ENCODE data around the gene ARHGAP6. TPM values are rescaled to one million over a fixed set of nuclear protein-coding genes. Genes with fewer than 3 reads are reported as not detected.
A peak's percentile ranks its signal among the peaks of the same experiment; 100 is the strongest.

ARHGAP6 gene
- total RNA-seq, 1 experiment from 2014 or later: 0.10 TPM

- H3K9me3 ChIP-seq (ENCODE audit: control insufficient read depth in 1 of 2, insufficient read depth in 1 of 2, low read depth in 1 of 2, low read length in 2 of 2): no peaks in the 10 kb centered on the region
- POLR2A ChIA-PET: no interaction called here
- H3K36me3 ChIP-seq (ENCODE audit: control insufficient read depth in 1 of 2, insufficient read depth in 2 of 2, low read length in 2 of 2): no peaks in the 10 kb centered on the region
- no peaks in the 10 kb centered on the region; a peak in 1 of 4 replicates for H3K4me1 ChIP-seq (ENCODE audit: control insufficient read depth in 1 of 2, insufficient read depth in 2 of 2, low read length in 2 of 2)
- no peak overlapping the region for H3K9ac ChIP-seq (ENCODE audit: low read length)
- H3K27ac ChIP-seq (ENCODE audit: low read depth, low read length): no peak overlapping the region
- no TSS peak for BruUV-seq (replicated peaks)
- CTCF ChIA-PET: no interaction called here
- TF ChIP-seq EZH2phosphoT487 (IDR thresholded peaks at IDR 0.05; ENCODE audit: borderline replicate concordance) (no peak), ZBTB33 (IDR thresholded peaks at IDR 0.05; ENCODE audit: extremely low read depth, insufficient replicate concordance, low read length) (no peak), SRF (IDR thresholded peaks at IDR 0.05; ENCODE audit: low read depth) (no peak)
- RAD21 ChIA-PET (ENCODE audit: low non-redundant PET in 1 of 2, low total read pairs in 2 of 2, uncharacterized antibody in 2 of 2, unreplicated experiment in 2 of 2): no interaction called here
- no peaks in the 10 kb centered on the region for H4K20me1 ChIP-seq (ENCODE audit: insufficient read depth)
- H3K27me3 ChIP-seq (ENCODE audit: insufficient read depth, low read length): no peaks in the 10 kb centered on the region
- no peaks in the 10 kb centered on the region for H3K9me2 ChIP-seq (ENCODE audit: insufficient read depth)
- intact Hi-C loops (cut with micrococcal nuclease): no loop called here
- DNase-seq (ENCODE audit: low read depth, low spot score) (no peak), ATAC-seq (no peak)
- no peak overlapping the region for H3K4me3 ChIP-seq (replicated peaks in 1 of 2; ENCODE audit: low read depth in 1 of 2, low read length in 2 of 2)
- H3K4me2 ChIP-seq (ENCODE audit: low read length): no peak overlapping the region
- H2AFZ ChIP-seq (ENCODE audit: low read depth, low read length, poor library complexity, severe bottlenecking): no peak overlapping the region
- H3K79me2 ChIP-seq (ENCODE audit: insufficient read depth, low read length): no peaks in the 10 kb centered on the region
These were observed 103.2 kb downstream of the ARHGAP6 start for GRCh38 chrX:11562570-11562969.

GRCh38 chrX:11558972-11559371 is 106.7 kb downstream of the ARHGAP6 start:
- BruUV-seq (replicated peaks): no TSS peak
- POLR2A ChIA-PET: no interaction called here
- no peaks in the 10 kb centered on the region for H3K27me3 ChIP-seq (ENCODE audit: insufficient read depth, low read length)
- H2AFZ ChIP-seq (ENCODE audit: low read depth, low read length, poor library complexity, severe bottlenecking): no peak overlapping the region
- DNase-seq (ENCODE audit: low read depth, low spot score) (peak; percentile 15), ATAC-seq (peak; percentile 62; the same call in 1 of the 2 replicates)
- RAD21 ChIA-PET (ENCODE audit: low non-redundant PET in 1 of 2, low total read pairs in 2 of 2, uncharacterized antibody in 2 of 2, unreplicated experiment in 2 of 2): no interaction called here
- no peak overlapping the region for H3K27ac ChIP-seq (ENCODE audit: low read depth, low read length)
- H4K20me1 ChIP-seq (ENCODE audit: insufficient read depth): no peaks in the 10 kb centered on the region
- CTCF ChIA-PET: no interaction called here
- no peaks in the 10 kb centered on the region for H3K79me2 ChIP-seq (ENCODE audit: insufficient read depth, low read length)
- H3K9me3 ChIP-seq (ENCODE audit: control insufficient read depth in 1 of 2, insufficient read depth in 1 of 2, low read depth in 1 of 2, low read length in 2 of 2): no peaks in the 10 kb centered on the region
- intact Hi-C loops (cut with micrococcal nuclease): no loop called here
- no peaks in the 10 kb centered on the region for H3K9me2 ChIP-seq (ENCODE audit: insufficient read depth)
- H3K4me1 ChIP-seq (ENCODE audit: control insufficient read depth in 1 of 2, insufficient read depth in 2 of 2, low read length in 2 of 2): 0 out of 4 replicates have a peak, but pooled peaks cover 0 to 3% of the 10 kb centered on the region in 2 experiments
- H3K4me2 ChIP-seq (ENCODE audit: low read length): no peak overlapping the region
- no peak overlapping the region for H3K4me3 ChIP-seq (replicated peaks in 1 of 2; ENCODE audit: low read depth in 1 of 2, low read length in 2 of 2)
- H3K9ac ChIP-seq (ENCODE audit: low read length): no peak overlapping the region
- no peaks in the 10 kb centered on the region for H3K36me3 ChIP-seq (ENCODE audit: control insufficient read depth in 1 of 2, insufficient read depth in 2 of 2, low read length in 2 of 2)
- no peak for TF ChIP-seq POLR2A (IDR thresholded peaks at IDR 0.05; ENCODE audit: borderline replicate concordance, extremely low read depth, insufficient read depth, insufficient read length)
- peak; percentile 10 to 48 (median 43); a peak in 4 of 6 replicates for TF ChIP-seq CTCF (IDR thresholded peaks at IDR 0.05 in 2 of 3, conservative IDR thresholded peaks at IDR 0.05 in 1 of 3; ENCODE audit: borderline replicate concordance in 1 of 3, insufficient read depth in 1 of 3, low read depth in 2 of 3, low read length in 2 of 3)

All from HCT116 (cell line).